ENCODE results near the gene KDM5B.
"Not testable (repeated sequence)": the region's sequence is repeated elsewhere in the genome, so short reads cannot be mapped to it uniquely, and the experiment has no call there.

Gene KDM5B

GRCh38 chr1:202807926-202808757, at the start of gene KDM5B:
KDM5B (minus strand) TSS chr1:202808421; CDS start chr1:202808305, 116 bp downstream.
- H3K4me3 ChIP-seq (ENCODE audit: low read depth, low read length) = peak within 1 kb of the TSS; percentile 98

GRCh38 chr1:202857136-202857610, 49.0 kb upstream of the KDM5B start:
- no peak overlapping the region for H3K4me3 ChIP-seq (ENCODE audit: low read depth, low read length)

- no peak overlapping the region for H3K4me3 ChIP-seq (ENCODE audit: low read depth, low read length)
Observed at GRCh38 chr1:202856014-202856413, 47.8 kb upstream of the KDM5B start.

GRCh38 chr1:202854787-202855186, 46.6 kb upstream of the KDM5B start:
- no peak overlapping the region for H3K4me3 ChIP-seq (ENCODE audit: low read depth, low read length)

GRCh38 chr1:202852163-202852904, 44.1 kb upstream of the KDM5B start:
- H3K4me3 ChIP-seq (ENCODE audit: low read depth, low read length) = no peak overlapping the region

GRCh38 chr1:202850593-202851362, 42.6 kb upstream of the KDM5B start:
- H3K4me3 ChIP-seq (ENCODE audit: low read depth, low read length) = no peak overlapping the region

GRCh38 chr1:202848191-202848542, 39.9 kb upstream of the KDM5B start:
- H3K4me3 ChIP-seq (ENCODE audit: low read depth, low read length) = no peak overlapping the region

- no peak overlapping the region for H3K4me3 ChIP-seq (ENCODE audit: low read depth, low read length)
Observed at GRCh38 chr1:202844935-202845334, 36.7 kb upstream of the KDM5B start.

GRCh38 chr1:202844259-202844658, 36.0 kb upstream of the KDM5B start:
- H3K4me3 ChIP-seq (ENCODE audit: low read depth, low read length) = no peak overlapping the region

- H3K4me3 ChIP-seq (ENCODE audit: low read depth, low read length) = no peak overlapping the region
Observed at GRCh38 chr1:202843081-202843480, 34.9 kb upstream of the KDM5B start.

- H3K4me3 ChIP-seq (ENCODE audit: low read depth, low read length) = no peak overlapping the region
Observed at GRCh38 chr1:202837746-202838262, 29.6 kb upstream of the KDM5B start.

GRCh38 chr1:202836623-202837403, 28.6 kb upstream of the KDM5B start:
- H3K4me3 ChIP-seq (ENCODE audit: low read depth, low read length) = no peak overlapping the region

GRCh38 chr1:202835548-202836072, 27.4 kb upstream of the KDM5B start:
- H3K4me3 ChIP-seq (ENCODE audit: low read depth, low read length) = no peak overlapping the region

GRCh38 chr1:202834771-202835547, 26.7 kb upstream of the KDM5B start:
- no peak overlapping the region for H3K4me3 ChIP-seq (ENCODE audit: low read depth, low read length)

GRCh38 chr1:202831906-202832305, 23.7 kb upstream of the KDM5B start:
- no peak overlapping the region for H3K4me3 ChIP-seq (ENCODE audit: low read depth, low read length)

- not testable (repeated sequence) for H3K4me3 ChIP-seq (ENCODE audit: low read depth, low read length)
Observed at GRCh38 chr1:202829223-202829622, 21.0 kb upstream of the KDM5B start.

GRCh38 chr1:202825748-202826147, 17.5 kb upstream of the KDM5B start:
- H3K4me3 ChIP-seq (ENCODE audit: low read depth, low read length) = no peak overlapping the region

- H3K4me3 ChIP-seq (ENCODE audit: low read depth, low read length) = no peak overlapping the region
Observed at GRCh38 chr1:202821467-202821866, 13.2 kb upstream of the KDM5B start.

- no peak overlapping the region for H3K4me3 ChIP-seq (ENCODE audit: low read depth, low read length)
Observed at GRCh38 chr1:202818819-202819218, 10.6 kb upstream of the KDM5B start.

Data from iPS-11a (cell line).